HG02763 (cell line): ENCODE results near the gene NADK2.
"Not testable (repeated sequence)": the region's sequence is repeated elsewhere in the genome, so short reads cannot be mapped to it uniquely, and the experiment has no call there.

ENCODE experiments used
- ATAC-seq: cut with Tn5 transposase; IDR thresholded peaks from one replicate; pipeline ENCODE4 v1.9.1; 2021; ENCODE audit warnings: mild to moderate bottlenecking, moderate library complexity; ENCODE audit not compliant: unreplicated experiment

The NADK2 gene

DNA sequence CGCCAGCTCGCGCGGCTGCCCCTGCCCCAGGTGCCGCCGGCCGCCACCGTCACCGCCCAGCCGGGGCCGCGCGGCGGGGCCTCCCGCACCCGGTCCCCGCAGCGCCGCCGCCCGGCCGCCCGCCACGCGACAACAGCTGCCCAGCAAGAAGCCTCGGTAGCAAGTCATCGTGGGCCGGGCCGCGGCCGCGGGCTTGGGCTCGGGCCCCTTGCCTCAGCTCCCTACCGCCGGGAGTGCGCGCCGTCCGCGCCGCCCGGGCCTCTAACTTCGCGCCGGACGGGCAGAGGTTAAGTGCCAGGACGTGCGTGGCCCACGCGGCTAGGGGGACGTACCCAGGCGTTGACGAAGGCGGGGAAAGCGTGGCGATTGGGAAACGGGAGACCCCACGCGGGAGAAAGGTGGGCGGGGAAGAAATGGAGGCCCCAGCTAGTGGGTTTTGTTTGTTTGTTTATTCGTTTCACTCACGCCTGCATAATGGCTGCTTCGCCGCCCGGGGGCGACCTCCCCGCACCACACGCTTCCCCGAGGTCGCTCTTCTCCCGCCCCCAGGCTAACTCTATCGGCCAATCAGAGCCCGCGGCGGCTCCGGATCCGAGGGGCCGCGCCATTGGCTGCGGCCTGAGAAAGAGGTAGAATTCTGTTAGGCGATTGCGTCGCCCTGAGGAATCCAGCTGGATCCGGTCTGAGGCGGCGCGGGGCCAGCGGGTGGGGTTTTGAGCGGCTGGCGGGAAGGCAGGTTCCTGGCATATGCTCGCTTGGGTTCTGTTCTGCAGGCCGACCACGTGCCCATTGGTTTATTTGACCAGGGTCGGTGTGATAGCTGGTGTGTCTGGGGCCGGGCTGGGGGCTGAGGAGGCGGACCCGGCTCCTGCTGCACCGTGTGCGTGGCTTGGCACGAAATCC, at the start of gene NADK2:
TSS of gene NADK2 (minus strand) at position 295 of the 903 bp plus-strand sequence. CDS start at position 168, 127 bp downstream.
- ATAC-seq = peak; percentile 92

GRCh38 chr5:36285837-36286615, 44.3 kb upstream of the NADK2 start:
- no peak for ATAC-seq

- ATAC-seq = not testable (repeated sequence)
Measured at GRCh38 chr5:36283775-36284174, 42.0 kb upstream of the NADK2 start.

DNA sequence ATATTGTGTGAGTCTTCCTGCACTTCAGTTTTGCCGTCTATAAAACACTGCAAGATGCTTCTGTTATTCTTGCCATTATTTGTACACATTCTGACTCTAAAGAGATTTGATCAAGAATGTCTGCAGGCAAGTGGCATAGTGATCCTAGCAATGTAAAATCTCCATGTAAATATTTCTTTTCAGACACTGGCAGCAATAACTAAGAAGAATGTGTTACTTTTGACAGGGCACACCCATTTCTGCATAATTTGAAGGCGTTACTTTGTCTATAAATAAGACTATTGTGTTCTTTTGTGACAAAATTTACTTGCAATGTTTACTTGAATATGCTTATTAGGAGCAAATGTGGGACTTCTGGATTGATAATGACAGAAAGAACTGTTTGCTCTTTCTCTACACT, 39.9 kb upstream of the NADK2 start:
- ATAC-seq = no peak

DNA sequence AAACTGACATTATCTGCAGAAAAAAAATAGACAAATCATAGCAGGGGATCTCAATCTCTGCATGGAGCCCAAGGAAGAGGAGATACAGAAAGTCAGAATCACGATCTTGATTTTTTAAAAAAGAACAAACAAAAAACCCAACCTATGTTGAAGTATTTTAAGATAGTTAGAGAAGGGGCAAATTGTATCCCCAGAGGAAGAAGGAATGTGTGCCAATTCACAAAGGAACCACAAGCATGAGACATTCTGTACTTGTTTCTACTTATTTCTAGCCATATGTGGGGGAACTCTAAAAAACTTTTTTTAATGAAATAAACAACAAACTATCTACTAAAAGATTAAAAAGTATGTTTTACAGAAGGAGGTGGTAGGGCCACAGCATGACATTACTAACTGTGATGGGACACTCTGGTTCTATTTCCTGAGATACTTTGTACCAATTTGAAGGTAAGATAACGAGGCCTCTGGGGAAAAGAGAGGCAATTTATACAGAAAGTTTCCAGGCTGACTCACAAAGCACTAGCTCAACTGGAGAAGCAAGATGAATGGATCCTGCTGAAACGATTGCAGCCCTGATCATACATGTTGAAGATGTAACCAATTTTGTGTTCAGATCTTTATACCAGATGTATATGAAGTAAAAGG, 37.5 kb upstream of the NADK2 start:
- ATAC-seq = no peak

DNA sequence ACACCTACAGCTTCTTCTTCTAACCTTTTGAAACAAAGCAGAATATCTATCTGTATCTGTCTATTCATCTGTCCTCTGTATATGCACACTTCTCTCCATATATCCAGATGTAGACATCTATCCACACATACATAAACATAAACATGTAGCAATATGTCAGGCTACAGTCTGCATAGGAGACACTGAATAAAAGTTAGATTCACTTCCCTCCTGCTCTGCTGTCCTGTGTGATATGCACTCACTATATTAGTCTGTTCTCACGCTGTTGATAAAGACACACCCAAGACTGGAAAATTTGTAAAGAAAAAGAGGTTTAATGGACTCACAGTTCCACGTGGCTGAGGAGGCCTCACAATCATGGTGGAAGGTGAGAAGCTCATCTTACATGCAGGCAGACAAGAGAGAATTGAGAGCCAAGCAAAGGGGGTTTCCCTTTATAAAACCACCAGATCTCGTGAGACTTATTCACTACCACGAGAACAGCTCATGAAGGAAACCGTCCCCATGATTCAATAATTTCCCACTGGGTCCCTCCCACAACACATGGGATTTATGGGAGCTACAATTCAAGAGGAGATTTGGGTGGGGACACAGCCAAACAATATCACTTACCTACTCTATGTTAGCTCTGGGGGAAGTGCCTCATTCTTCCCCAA, 35.9 kb upstream of the NADK2 start:
- ATAC-seq = no peak

DNA sequence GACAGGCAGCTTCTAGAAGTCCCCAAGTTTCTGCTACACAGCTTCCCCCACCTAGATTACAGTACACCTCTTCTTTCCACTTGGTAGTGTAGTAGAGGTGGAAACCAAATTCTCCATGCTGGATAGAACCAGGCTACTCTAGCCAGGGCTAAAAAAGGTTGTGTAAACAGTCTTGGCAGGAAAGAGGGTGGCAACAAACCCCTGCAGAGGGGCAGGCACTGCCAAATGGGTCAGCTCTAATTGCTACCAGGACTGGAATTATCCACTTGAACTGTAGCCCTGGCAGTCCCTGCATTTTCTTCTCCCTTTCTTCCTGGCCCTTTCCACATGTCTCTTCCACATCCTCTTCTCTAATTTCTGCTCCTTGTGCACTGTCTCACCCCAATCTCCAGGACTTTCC, 35.1 kb upstream of the NADK2 start:
- no peak for ATAC-seq

GRCh38 chr5:36273809-36274526, 32.2 kb upstream of the NADK2 start:
- ATAC-seq = no peak

- ATAC-seq = no peak
Measured at GRCh38 chr5:36272136-36272690, 30.5 kb upstream of the NADK2 start.

- no peak for ATAC-seq
Measured at GRCh38 chr5:36270876-36271575, 29.3 kb upstream of the NADK2 start.

GRCh38 chr5:36270175-36270574, 28.4 kb upstream of the NADK2 start:
- no peak for ATAC-seq

- no peak for ATAC-seq
Measured at GRCh38 chr5:36269478-36269877, 27.8 kb upstream of the NADK2 start.

DNA sequence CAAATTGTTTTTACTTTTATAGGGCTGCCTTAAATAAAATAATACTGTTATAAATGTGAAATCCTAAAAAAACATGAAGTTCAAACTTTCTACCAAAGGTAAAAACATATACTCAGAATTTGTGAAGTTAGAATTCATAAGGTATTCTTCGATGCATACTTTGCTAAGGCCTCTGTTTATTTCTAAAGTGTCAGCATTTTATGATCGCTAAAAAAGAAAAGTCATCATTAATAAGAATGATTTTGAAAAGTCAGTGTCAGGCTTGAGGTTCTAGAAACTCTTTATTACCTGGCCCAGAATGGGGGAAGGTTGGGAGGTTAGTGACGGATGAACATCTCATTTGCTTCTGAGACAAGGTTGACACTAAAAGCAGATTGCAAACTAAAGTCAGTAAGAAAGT, 26.2 kb upstream of the NADK2 start:
- no peak for ATAC-seq

DNA sequence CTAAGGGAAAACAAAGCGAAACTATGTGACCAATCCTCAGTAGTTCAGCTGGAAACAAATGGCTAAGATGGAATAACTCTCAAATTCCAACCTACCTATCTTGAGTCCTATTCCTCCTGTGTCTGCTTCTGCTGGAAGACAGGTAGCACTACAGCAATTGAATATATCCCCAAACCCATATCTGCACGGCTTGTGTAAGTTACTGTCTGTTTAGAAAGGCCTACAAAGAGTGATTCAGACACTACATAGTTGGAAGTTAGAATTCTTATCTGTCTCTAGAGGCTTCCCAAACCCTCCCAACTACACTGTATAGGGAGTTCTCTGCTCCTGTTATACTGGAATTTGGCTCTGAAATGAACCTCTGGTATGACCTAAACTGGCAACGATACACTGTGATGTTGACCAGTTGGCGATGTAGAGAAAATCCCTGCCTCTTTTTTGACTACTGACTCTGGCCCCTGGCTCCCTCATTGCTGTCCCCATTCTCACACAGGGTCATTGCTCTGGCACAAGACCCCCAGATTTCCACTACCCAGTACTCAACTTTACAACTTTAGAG, 22.6 kb upstream of the NADK2 start:
- no peak for ATAC-seq

DNA sequence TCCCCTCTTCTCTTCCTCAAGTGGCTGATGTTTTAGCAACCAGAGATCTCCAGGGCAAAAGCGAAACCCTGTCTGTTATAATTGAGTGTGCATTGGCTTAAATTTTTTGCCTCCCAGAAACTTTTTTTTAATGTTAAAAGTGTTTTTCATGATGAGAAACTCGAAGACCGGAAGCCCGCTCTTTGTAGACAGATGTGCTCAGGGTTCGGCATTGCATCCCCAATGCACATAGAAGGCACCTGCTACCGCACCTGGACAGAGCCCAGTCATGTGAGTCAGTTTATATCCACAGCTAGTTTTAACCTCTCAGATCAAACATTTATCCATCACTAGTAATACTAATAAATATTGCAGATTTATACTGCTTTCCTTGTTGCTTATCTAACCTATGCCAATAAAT, 19.5 kb upstream of the NADK2 start:
- no peak for ATAC-seq

DNA sequence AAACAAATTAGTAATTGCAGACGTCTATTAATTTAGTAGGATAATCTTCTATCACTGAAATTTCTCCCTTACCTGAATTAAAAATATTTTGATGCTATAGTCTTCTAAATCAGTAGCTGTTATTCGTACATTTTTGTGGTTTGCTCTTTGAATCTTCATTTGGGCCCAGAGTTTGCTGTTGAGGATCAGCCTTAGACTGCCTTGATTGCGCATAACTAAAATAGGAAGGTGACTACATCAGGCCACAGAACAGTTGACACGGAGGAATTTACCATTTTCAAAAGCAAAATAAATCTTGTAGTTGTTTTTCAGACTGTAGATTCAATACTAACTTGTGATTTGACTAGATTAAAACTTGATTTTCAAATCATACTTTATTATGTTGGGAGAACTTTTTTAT, 11.8 kb upstream of the NADK2 start:
- ATAC-seq = no peak

DNA sequence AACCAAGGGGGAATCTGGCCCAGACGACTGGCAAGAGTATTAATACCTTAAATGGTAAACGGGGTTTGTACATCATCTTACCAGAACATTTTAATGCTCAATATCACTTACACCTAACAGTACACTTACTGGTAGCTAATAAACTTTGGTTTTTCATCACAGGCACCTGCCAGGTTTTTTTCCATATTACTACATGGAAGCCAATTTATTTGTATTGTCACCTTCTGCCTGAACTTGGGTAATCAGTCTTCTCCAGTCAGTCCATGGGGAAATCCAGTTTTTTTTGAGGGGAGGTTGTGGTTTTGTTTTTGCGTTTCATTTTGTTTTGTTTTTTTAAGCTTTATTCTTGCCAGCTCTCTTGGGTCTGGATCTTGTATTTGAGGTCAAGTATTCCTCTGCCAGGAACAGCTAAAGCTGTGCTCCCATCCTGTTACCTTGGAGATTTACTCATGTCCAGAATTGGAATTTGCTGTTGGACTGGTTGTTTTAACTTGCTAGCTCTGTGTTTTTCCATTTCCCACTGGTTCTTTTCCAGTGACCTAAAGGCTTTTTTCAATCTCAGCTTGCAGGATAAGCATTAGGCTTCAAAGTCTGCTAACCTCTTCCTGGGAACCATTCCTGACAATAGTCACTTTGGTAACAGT, 11.1 kb upstream of the NADK2 start:
- no peak for ATAC-seq

GRCh38 chr5:36251218-36251617, 9.5 kb upstream of the NADK2 start:
- ATAC-seq = no peak

GRCh38 chr5:36250427-36250826, 8.7 kb upstream of the NADK2 start:
- ATAC-seq = no peak
